Measurements from ENCODE around the gene WFIKKN2.
A peak's percentile ranks its signal among the peaks of the same experiment; 100 is the strongest.

DNA sequence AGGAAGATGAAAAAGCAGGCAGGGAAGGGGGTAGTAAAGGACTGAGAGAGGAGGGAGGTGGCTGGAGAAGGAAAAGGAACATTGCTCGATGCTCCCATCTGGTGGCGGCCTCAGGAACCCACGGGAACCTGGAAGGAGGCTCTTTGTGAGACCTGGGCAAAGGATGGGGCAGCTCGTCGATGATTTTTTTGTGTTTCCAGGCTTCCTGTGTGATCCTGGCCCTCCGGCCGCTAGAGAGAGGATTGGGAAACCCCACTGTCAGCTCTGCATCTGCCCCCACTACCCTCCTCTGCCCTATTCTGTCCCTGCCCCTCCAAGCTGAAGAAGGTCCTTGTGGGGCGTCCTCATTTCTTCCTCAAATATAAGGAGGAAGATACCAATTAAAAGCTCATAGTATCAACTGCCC is 6.6 kb downstream of the WFIKKN2 start:
- no peak for TF ChIP-seq POLR2A (IDR thresholded peaks at IDR 0.05; ENCODE audit: low read depth, low read length)
- TF ChIP-seq, protein P1, sequence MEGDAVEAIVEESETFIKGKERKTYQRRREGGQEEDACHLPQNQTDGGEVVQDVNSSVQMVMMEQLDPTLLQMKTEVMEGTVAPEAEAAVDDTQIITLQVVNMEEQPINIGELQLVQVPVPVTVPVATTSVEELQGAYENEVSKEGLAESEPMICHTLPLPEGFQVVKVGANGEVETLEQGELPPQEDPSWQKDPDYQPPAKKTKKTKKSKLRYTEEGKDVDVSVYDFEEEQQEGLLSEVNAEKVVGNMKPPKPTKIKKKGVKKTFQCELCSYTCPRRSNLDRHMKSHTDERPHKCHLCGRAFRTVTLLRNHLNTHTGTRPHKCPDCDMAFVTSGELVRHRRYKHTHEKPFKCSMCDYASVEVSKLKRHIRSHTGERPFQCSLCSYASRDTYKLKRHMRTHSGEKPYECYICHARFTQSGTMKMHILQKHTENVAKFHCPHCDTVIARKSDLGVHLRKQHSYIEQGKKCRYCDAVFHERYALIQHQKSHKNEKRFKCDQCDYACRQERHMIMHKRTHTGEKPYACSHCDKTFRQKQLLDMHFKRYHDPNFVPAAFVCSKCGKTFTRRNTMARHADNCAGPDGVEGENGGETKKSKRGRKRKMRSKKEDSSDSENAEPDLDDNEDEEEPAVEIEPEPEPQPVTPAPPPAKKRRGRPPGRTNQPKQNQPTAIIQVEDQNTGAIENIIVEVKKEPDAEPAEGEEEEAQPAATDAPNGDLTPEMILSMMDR (conservative IDR thresholded peaks at IDR 0.05; ENCODE audit: low read depth, low read length) = peak; percentile 88

Measured in IMR-90 (cell line).